Stomach (tissue), 9 donors: ENCODE measurements around the gene RAD51C. TPM values are rescaled to one million over a fixed set of nuclear protein-coding genes. Genes with fewer than 3 reads are reported as not detected.

Experiments
- DNase-seq, 2 donors: peaks; one replicate each; pipeline versions ENCODE4 v3.0.0 to v3.0.0-alpha.2; 2013 to 2019
- H3K27ac ChIP-seq, 5 donors: fragments of 200-600 bp in 4 of 5; sonication (generic) in 4 of 5; one replicate each; pipeline ENCODE4 v1.5.1; 2013 to 2019; ENCODE audit warnings: mild to moderate bottlenecking in 1 of 5, moderate library complexity in 1 of 5
- H3K27me3 ChIP-seq, 3 donors: fragments of 200-600 bp; sonication (generic); one replicate each; pipeline ENCODE4 v1.5.1; 2017 to 2019; ENCODE audit warnings: mixed run types in 1 of 3
- H3K36me3 ChIP-seq, 4 donors: fragments of 200-600 bp; sonication (generic); 1 replicate in 3 of 4; 2 replicates in 1 of 4; pipeline ENCODE4 v1.5.1; 2016 to 2019
- H3K4me1 ChIP-seq, 4 donors: fragments of 200-600 bp; sonication (generic); one replicate each; pipeline ENCODE4 v1.5.1; 2016 to 2019
- H3K4me3 ChIP-seq, 4 donors: fragments of 200-600 bp; sonication (generic) in 3 of 4; one replicate each; pipeline ENCODE4 v1.5.1; 2016 to 2019; ENCODE audit warnings: mild to moderate bottlenecking in 1 of 4
- H3K9me3 ChIP-seq, 4 donors: fragments of 200-600 bp; sonication (generic); one replicate each; pipeline ENCODE4 v1.5.1; 2016 to 2019
- CTCF ChIP-seq, 7 experiments: fragments of 450-650 bp in 4 of 7; fragments of 200-600 bp in 3 of 7; sonication (generic) in 3 of 7; IDR thresholded peaks; one replicate each; pipeline ENCODE4 v1.5.1; 2016 to 2019; ENCODE audit warnings: antibody characterized with exemption in 7 of 7, control low read depth in 2 of 7, mild to moderate bottlenecking in 1 of 7
- EP300 ChIP-seq: sonication (generic); formaldehyde crosslinking; IDR thresholded peaks from one replicate; pipeline ENCODE4 v1.6.1; 2017; ENCODE audit warnings: antibody characterized with exemption
- POLR2A ChIP-seq, 4 donors: fragments of 450-650 bp; IDR thresholded peaks; one replicate each; pipeline ENCODE4 v1.6.1; 2016; ENCODE audit warnings: antibody characterized with exemption in 4 of 4, control low read depth in 2 of 4, mild to moderate bottlenecking in 1 of 4, moderate library complexity in 1 of 4
- POLR2AphosphoS5 ChIP-seq, 3 donors: sonication (generic); formaldehyde crosslinking; IDR thresholded peaks; one replicate each; pipeline ENCODE4 v1.6.1; 2016; ENCODE audit warnings: antibody characterized with exemption in 3 of 3
- WGBS, 5 donors: extraction: QIAGEN DNeasy Blood & Tissue Kit in 3 of 5; methylation state at CpG; one replicate each; pipeline versions ENCODE4 v1.1.5 to v1.1.7; 2013 to 2018; 5-methylcytosine and 5-hydroxymethylcytosine counted together
- intact Hi-C: fragments of 100-400 bp; cut with DNase I; formaldehyde crosslinking; loops from one replicate; pipeline ENCODE4 v1.15.1; 2023; ENCODE audit warnings: low total_unique reads
- polyA plus RNA-seq, 3 donors: library from polyadenylated mRNA; stranded (reverse); fragments of 200-250 nt; gene quantifications; one replicate each; pipeline ENCODE4 v1.2.3, GENCODE V29; 2013
- total RNA-seq, 5 donors: library from RNA; depleted of rRNA; stranded (reverse); fragments of >200 nt; gene quantifications; one replicate each; pipeline versions ENCODE4 v1.1.0 to v1.2.3, GENCODE V29; 2014 to 2016
- donor health status: healthy with polysubstance abuse.
- donor health status: Bipolar disorder and iron deficiency.
- donor health status: healthy.

The RAD51C gene
- total and polyA plus RNA-seq, 8 donors, result 1.2 to 44.6 (median 22.9) TPM; not detected in 1

GRCh38 chr17:58665946-58666857 lies 26.2 kb upstream of the RAD51C start:
- H3K4me3 ChIP-seq, result peak overlapping the region in 2 of 4 donors; percentile 29 to 35
- H3K27ac ChIP-seq, result peak overlapping the region in 4 of 5 donors; percentile 19 to 60 (median 42)
- TF ChIP-seq POLR2A (IDR thresholded peaks at IDR 0.05), result no peak
- TF ChIP-seq POLR2AphosphoS5 (IDR thresholded peaks at IDR 0.05), result no peak
- no peak for TF ChIP-seq CTCF (IDR thresholded peaks at IDR 0.05)
- no peaks in the 10 kb centered on the region for H3K4me1 ChIP-seq
- intact Hi-C loops, result no loop called here
- no peaks in the 10 kb centered on the region for H3K9me3 ChIP-seq
- 68 to 82% (median 79%) methylated on average over 25 of the region's 25 CpGs for WGBS, 5 donors
- no peak for DNase-seq
- no peaks in the 10 kb centered on the region for H3K36me3 ChIP-seq
- H3K27me3 ChIP-seq, result no peaks in the 10 kb centered on the region

GRCh38 chr17:58666858-58667267 lies 25.5 kb upstream of the RAD51C start:
- DNase-seq, result peak; percentile 74 to 81
- Histone ChIP-seq H3K4me1 (no peaks in the 10 kb centered on the region), H3K27ac (peak overlapping the region in 4 of 5 donors; percentile 19 to 60 (median 42)), H3K27me3 (no peaks in the 10 kb centered on the region), H3K9me3 (no peaks in the 10 kb centered on the region), H3K36me3 (no peaks in the 10 kb centered on the region), H3K4me3 (peak overlapping the region in 2 of 4 donors; percentile 29 to 35)
- TF ChIP-seq POLR2AphosphoS5 (IDR thresholded peaks at IDR 0.05) (no peak), EP300 (peak; percentile 60)
- intact Hi-C loops, result no loop called here
- WGBS, 5 donors, result 35 to 57% (median 47%) methylated on average over 19 of the region's 19 CpGs

DNA sequence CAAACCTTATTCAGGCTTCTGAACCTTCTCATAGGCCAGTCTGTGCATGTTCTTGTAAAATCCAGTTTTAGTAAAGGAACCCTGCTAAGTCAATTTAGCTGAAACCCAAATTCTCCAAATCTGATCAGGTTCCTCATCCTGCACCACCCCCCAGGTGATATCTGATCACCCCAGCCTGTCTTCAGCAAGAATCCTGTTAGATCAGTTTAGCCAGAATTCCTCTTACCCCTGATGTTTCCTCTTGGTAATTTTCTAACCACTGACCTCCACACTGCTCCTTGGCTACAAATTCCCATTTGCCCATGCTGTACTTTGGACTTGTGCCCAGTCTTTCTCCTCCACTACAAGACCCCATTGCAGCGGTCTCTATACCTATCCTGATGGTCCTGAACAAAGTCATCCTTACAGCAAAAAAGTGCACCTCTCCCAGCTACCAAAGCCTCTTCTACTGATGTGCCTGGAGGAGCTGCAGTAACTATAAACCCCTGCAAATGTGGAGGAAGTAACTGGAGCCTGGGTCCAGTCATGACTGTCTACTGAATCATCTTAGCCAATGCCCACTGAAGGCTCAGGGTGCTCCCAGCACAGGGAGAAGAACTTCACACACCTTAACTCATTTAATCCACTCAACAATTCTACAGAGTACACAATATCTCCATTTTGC lies 24.3 kb upstream of the RAD51C start:
- intact Hi-C loops, result no loop called here
- 75 to 95% (median 86%) methylated on average over 1 of the region's 1 CpG for WGBS, 5 donors
- no peaks in the 10 kb centered on the region for H3K4me1 ChIP-seq

DNA sequence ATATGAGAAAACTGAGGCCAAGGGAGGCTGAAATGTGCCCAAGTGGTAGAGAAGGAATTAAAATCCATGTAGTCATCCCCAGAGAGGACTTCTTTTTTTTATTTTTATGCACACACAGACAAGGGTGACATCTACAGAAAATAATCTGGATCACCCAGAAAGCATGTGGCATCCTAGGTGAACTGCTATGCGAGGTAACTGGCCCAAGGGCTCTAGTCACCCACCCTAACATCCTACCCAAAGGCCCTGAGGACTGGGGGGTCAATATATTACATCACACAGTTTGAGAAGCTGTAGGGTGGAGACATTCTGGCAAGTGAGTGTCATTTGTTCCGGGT lies 23.8 kb upstream of the RAD51C start:
- Histone ChIP-seq H3K27ac (no peak overlapping the region), H3K36me3 (no peaks in the 10 kb centered on the region), H3K27me3 (no peaks in the 10 kb centered on the region), H3K4me1 (no peaks in the 10 kb centered on the region), H3K4me3 (no peak overlapping the region), H3K9me3 (no peaks in the 10 kb centered on the region)
- 74 to 84% (median 76%) methylated on average over 2 of the region's 2 CpGs for WGBS, 5 donors
- intact Hi-C loops, result no loop called here
- DNase-seq, result no peak
- TF ChIP-seq EP300 (no peak), POLR2A (IDR thresholded peaks at IDR 0.05) (no peak), CTCF (IDR thresholded peaks at IDR 0.05) (no peak), POLR2AphosphoS5 (IDR thresholded peaks at IDR 0.05) (no peak)

More for the DNA sequence above, 24.3 kb upstream of the RAD51C start:
- TF ChIP-seq CTCF (IDR thresholded peaks at IDR 0.05) (no peak), EP300 (no peak), POLR2AphosphoS5 (IDR thresholded peaks at IDR 0.05) (no peak), POLR2A (IDR thresholded peaks at IDR 0.05) (no peak)
- no peak for DNase-seq
- H3K9me3 ChIP-seq, result no peaks in the 10 kb centered on the region
- no peaks in the 10 kb centered on the region for H3K27me3 ChIP-seq
- H3K4me3 ChIP-seq, result no peak overlapping the region
- no peak overlapping the region for H3K27ac ChIP-seq
- H3K36me3 ChIP-seq, result no peaks in the 10 kb centered on the region
